Measurements from ENCODE around the gene RNF10.

GRCh38 chr12:120485961-120486881 is 47.9 kb upstream of the RNF10 start:
- TF ChIP-seq CTCF (IDR thresholded peaks at IDR 0.05; ENCODE audit: insufficient read depth, low read depth, low read length) (no peak), EZH2 (IDR thresholded peaks at IDR 0.05; ENCODE audit: insufficient read depth, low read length) (no peak)
